GM18511 (cell line): Measurements from ENCODE around the gene ANKRD66.
"Not testable (repeated sequence)": the region's sequence is repeated elsewhere in the genome, so short reads cannot be mapped to it uniquely, and the experiment has no call there.

Experiments used
- ATAC-seq: cut with Tn5 transposase; IDR thresholded peaks from one replicate; pipeline ENCODE4 v1.9.1; 2021; ENCODE audit warnings: mild to moderate bottlenecking, moderate library complexity; ENCODE audit not compliant: unreplicated experiment

The ANKRD66 gene

DNA sequence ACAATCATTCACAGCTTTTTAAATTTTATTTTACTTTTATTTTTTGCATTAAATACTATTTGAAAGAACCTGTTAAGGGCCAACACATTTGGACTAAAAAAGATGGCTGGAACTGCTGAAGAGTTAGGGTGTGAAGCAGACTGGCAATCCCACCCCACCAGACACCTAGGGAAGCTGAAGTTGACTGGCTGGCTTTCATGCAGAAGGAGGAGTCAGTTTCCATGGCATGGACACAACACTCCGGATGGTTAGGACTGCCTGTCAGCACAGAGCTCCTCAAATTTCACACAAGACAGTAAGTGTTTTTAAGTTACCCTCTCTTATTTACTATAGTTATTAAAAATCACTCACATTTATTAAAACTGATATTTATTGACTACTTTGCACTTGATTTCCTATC, at the start of gene ANKRD66:
ANKRD66 (plus strand) TSS at position 238 of the 400 bp plus-strand sequence. CDS start 5,016 bp downstream, outside the sequence.
- no peak for ATAC-seq

DNA sequence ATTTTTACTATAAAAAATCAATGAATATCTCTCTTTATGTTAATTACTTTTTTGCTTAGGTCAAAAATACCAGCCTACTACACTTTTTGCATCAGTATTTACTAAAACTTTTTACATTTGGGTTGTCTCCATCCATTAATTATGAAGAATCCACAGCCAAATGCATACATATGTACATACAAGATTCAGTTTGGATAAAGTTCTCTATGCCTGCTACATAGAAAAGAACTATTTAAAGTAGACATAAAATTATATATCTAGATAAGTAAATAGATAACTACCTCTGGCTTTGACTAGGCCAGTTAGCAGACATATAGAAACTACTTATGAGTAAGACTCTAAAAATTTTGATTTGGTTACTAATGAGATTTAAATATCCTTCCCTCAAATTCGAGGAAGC, 46.8 kb upstream of the ANKRD66 start:
- ATAC-seq, result no peak

DNA sequence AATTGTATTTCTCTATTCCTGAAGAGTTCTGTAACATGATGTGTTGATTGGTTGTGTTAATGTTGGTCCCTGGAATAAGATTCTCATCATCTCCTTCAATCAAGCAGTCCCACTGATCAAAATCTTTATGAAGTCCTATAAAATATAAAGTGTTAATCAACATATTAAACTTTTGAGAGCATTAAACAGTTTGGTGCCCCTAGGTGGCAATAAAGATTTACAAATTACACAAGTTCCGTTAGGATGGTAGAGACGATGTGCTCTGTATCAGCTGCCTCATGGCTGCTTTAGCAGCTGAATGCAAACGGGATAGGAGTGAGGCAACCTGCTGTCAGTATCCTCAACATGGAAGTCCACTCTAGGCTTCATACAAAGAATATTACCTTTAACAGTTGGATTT, 42.2 kb upstream of the ANKRD66 start:
- no peak for ATAC-seq

DNA sequence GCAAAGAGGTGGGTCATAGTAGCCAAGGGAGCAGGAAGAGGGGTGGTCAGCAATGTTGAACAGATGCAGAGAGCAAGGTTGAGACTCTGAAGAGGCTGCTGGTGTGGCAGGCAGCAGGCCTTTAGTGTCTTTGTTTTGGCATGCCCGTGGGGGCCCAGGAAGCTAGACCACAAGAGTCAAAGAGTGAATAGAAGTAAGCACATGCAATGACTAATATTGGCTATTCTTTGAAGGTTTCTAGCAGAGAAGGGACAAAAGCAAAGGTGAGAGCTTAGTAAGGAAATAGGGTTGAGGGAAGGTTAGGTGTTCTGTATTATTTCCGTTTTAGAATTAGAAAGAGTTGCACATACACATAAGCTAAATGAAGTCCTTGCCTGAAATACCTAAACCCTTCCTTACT, 40.3 kb upstream of the ANKRD66 start:
- ATAC-seq, result no peak

DNA sequence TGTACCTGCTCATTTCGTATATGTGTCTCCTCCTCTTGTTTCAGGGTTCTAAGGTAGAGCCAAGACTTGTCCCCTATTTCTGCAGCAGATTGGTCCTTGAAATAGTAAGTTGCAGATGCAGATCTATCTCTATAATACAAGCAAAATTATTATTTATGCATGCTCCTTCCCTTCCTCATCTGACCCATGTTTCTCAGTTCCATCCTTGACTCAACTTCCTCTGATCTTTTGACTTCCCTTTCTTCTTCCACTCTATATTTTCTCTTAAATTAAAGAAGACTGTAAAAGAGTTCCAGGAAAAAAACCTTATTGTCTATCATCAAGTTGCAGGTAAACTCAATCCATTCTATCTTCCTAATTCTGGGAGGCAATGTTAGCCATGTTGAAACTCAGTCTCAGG, 35.2 kb upstream of the ANKRD66 start:
- ATAC-seq, result no peak

DNA sequence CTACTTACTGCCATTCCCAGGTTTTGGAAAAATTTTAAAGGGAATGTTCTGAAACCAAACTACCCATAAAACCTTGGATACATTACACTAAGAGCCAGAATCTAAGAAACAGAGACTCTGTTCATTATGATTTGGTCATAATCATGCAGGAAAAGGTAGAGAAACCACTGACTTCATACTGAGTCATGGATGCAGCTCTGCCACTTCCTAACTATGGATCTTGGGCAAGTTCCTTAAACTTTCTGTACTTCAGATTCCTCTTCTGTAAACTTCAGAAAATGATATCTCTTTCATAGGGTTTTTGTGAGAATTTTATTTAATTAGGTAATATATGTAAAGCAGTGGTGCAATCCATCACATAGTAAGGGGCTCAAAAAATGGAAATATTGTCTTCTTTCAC, 31.6 kb upstream of the ANKRD66 start:
- ATAC-seq, result no peak

DNA sequence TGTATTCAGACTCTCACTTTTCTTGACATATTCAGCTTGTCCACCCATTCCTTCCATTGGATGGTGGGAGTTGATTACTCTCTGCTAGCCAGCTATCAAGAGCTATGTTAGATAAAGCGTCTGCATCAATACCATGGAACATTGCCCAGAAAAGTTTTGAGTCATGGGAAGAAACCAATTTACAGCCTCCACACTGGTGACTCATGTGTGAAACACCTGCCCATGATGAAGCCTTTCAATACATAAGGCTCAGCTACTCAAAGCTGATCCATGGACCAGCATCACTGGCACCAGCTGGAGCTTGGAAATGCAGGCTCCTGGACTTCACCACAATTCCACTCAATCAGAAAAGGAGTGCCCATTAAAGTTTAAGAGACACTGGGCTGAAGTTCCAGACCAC, 27.6 kb upstream of the ANKRD66 start:
- no peak for ATAC-seq

DNA sequence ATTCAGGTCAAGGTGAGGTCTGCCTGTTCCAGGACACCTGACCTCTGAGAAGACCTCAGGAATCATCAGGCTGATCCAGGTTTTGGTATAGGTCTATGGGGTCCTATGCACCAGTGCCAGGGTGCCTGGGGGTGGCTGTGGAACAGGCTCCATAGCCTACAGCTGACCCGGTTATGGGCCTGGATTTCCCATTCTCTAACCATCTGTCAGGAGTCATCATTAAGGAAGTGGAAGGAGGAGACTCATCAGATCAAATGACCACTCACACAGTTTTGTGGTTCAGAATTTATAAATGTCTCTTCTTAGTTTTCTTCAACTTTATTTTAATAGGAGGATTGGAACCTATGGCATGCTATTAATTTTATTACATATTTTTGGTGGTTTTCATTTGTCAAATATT, 26.3 kb upstream of the ANKRD66 start:
- ATAC-seq, result no peak

DNA sequence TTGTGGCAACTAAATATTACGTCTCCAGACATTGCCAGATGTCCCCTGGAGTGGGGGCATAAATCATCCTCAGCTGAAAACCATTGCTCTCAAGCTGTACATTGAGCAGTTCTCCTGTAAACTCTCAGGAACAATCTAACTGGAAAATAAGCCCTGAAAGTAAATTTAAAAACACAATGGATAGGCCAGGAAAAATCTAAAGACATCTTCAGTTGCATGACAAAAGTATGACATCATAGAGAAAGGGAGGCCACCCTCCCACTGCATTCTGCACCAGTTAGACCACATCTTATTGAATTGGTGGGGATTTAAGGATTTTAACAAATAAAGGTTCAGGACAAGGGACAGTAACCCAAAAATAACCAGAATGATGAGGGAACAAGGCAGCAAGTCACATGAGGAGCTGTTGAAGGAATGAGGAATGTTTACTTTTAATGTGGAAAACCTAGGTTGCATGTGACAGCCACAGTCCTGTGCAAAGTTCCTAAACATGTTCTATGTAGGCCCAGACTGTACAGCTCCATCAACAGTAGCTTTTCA, 16.9 kb upstream of the ANKRD66 start:
- no peak for ATAC-seq

DNA sequence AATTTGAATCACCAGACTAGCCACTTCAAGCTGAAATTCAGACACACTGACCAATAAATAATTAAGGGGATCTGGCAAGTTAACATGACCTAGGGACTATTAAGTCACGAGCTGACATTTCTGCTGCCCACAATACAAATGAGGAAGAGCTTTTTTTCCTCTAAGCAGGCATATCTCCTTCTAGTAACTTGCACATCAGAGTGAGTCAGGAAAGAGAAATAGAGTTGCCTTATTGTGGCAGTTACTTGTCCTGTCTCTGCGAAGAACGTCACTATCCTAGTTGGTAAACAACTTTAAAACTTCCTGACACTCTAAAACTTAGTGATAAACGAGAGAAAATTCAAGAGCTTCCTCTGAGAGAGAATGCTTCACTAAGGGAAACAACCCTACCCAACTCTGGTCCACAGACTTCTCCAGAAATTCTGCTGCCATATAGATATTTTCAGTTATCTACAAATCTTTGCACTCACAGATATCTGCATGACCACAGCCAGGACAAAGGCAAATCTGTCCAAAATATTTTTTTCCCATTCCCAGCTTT, 15.7 kb upstream of the ANKRD66 start:
- no peak for ATAC-seq

DNA sequence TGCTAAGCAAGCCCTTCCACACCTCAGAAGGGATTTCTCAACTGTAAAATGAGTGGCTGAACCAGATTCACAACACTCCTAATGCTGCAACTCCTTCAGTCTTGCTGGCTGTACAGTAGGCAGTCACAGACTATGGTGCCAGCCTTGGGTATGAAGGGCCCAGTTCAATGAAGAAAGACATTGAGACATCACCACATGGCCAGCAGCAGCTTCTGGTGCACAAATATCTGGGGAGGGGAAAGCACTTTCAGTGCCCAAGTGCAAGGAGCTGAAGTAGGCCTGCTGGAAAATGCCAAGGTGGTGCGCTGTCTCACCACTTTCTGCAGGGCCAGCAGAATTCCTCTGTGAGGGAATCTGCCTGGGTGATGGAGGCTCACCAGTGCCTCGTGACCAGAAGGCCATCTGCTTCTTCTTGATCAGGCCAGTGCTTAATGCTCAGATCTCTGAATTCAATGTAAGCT, 13.4 kb upstream of the ANKRD66 start:
- no peak for ATAC-seq

DNA sequence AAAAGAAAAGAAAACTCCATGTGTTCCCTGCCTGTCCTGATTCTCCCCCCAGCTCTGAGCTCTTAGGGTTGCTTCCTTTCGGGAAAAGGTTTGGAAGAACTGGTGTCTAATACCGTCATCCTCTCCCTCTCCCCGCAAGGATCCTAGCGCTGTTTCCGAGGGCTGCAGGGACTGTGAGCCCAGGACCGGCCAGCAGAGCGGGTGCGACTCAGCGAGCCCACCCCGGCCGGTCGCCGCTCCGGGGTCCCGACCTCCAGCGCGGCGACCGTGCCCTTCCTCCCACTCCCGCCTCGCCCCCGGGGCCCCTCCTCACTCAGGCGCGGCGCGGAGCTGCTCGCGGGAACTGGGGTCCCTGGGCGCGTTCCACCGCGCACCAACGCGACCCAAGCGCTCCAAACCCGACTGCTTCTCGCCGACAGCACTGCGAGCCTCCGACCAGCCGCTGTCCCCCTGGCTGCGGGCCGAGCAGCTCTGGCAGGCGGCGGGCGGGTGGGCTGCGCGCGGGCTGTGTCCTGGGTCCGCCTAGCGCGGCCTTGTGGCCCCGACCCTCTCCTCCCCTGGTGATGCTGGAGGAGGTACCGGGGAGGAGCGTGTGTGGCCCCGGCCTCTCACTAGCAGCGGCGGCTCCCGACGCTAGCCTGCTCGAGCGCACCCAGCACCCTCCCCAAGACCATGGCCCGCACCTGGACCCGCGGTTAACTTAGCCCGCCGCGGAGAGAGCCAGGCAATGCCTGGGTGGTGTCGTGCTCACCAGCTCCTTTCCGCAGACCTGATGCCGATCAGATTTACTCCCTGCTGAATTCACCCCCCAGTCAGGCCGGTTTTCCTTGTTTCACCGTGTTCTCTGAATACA, 11.6 kb upstream of the ANKRD66 start, which contains the start of gene PLA2G7:
PLA2G7 (minus strand) TSS at position 509 of the 853 bp plus-strand sequence. CDS start 12,484 bp downstream, outside the sequence.
- no peak for ATAC-seq

DNA sequence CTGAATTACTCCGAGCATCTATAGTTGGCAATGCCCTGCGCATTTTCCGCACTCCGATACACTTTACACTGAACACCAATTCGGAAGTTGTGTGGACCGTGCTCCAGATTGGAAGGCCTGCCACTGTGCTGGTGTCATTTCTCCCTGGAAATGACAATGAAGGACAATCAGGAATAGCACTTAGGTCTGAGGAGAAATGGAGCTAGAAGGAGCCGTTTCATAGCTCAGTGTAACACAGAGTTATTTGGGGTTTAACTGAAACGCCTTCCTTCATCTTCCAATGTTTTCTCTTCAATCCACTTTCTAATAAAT, 11.1 kb upstream of the ANKRD66 start:
- ATAC-seq, result no peak

DNA sequence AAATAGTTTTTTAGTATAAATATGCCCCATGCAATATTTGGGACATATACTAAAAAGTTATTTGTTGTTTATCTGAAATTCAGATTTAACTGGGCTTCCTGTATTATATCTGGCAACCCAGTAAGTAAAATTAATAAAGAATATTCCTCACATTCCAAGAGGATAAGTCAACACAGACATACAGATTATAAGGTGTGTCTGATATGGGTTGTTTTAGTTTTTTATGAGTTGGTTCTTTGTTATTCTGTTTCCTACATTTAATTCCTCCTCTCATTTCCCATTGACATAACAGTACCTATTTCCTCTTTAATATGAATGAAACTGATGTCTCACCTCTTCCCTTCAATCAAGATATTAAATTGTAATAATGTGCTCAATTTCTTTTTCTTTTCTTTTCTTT, 9.8 kb upstream of the ANKRD66 start:
- no peak for ATAC-seq

DNA sequence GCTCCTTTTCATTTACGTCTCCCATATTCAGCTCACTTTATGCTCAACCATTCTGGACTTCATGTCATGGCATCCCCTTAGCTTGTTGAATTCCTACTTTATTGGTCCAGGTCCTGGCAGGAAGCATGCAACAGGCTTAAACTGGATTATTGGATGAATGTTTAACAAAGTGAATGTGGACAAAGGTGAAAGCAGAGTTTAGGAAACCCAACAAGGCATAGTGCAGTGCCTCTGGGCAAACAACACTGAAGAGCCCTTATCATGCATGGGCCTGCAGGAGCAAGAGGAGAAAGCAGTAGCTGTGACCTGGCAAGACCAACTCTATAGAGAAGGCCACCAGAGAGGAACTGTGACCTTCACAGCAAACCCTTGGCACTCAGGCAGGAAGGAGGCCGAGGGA, 5.3 kb upstream of the ANKRD66 start:
- no peak for ATAC-seq

DNA sequence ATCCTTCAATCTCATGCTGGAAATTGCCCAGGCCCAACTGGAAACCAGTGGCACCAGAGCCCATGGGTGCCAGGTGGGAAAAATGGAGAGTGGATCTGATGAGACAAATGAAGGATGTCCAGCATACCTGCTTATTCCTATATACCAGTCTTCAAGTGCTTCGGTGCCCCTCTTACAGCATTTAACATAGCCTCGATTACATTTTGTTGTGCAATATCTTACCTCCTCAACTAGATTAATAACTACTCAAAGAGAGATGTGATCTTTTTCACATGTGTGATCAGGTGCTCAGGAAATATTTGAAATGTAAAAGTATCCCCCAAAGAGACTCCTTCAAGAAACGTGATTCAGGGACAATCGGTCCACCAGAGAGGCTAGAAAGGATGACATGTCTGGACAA, 4.8 kb upstream of the ANKRD66 start:
- ATAC-seq, result no peak

DNA sequence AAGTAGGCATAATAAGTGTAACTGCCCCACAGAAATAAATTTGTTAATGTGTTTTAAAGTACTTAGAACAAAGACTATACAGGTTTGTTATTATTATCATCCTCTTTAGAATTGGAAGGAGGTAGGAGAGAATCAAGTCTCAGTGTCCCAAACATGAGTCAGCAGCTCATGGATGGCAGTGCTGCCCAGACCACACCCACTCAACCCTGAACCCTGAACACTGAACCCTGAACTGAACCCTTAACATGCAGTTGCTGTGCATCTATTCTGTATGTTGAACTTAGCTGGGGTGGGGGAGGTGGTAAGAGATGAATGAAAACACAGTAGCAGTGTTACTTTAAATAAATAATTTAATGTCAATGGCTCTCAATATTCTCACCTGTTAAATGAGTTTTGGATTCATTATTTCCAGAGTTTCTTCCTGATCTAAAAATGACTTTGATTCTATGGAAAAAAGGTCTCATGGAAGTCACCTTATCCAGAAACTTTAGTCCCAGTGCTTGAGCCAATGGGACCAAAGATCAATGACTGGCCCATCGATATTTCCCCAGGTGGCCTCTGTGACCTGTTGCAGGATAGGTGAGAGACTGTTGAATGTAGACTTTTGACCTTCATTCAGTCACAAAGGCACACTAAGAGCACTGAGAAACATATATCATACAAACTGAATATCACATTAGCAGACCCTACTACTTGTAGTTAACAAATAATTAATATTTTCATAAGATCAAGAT, 3.1 kb upstream of the ANKRD66 start:
- ATAC-seq, result no peak

DNA sequence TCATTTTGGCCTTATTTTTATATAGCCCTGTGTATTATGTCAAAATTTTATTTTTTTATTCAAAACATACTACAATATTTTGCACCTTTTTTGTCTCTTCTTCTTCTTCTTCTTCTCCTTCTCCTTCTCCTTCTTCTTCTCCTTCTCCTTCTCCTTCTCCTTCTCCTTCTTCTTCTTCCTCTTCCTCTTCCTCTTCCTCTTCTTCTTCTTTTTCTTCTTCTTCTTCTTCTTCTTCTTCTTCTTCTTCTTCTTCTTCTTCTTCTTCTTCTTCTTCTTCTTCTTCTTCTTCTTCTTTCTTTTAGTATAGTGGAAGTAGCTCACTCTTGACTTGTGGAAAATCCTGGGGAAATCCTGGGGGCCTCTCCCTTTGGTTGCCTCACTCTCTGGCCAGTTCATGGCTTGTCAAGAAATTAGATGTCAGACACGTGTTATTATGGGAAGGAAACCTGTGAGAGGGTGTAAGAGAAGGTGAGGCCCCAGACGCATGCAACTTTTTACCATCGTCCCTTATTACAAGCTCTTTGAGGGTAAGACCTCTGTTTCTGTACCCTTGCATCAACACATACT, 2.5 kb upstream of the ANKRD66 start:
- not testable (repeated sequence) for ATAC-seq

DNA sequence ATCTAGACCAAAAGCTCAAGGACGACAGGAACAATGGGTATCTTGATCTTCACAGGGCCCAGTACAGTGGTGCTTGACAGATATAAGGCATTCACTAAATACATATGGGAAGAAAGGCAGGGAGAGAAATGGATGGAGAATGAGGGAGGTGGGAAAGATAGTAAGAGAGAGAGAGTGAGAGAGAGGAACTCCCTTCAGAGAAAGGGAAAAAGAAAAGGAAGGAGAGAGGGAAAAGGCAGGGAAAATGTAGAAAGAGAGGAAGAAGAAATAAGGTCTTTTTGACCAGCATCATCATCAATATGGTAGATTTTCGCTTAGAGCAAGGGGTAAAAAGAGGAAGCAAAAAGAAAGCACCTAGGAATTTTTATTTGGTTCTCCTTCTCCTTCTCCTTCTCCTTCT, 760 bp upstream of the ANKRD66 start:
- no peak for ATAC-seq

DNA sequence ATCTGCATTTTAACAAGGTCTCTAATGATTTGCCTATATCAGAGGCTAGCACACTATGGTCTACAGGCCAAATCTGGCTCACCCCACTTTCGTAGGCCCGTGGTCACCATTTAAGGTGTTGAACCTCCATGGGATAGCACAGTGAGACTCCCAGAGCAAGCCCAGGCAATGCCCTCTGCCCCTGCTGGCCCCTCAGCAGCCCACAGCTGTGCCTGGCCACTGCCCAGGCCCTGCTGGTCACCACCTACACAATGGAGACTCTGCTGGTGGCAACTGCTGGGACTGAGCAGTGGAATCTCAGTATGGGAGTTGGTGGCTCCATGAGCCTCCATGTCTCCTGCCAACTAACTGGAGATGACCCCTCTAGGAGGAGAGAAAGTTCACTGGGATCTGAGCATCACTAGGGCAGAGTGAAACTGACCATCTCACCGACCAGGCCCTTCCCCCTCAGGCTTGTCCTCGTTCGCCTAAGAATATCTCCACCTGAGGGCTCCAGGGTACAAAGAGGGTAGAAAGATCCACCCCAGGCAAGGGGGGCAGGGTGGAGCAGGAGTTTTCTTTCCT, 2.3 kb downstream of the ANKRD66 start:
- ATAC-seq, result no peak

DNA sequence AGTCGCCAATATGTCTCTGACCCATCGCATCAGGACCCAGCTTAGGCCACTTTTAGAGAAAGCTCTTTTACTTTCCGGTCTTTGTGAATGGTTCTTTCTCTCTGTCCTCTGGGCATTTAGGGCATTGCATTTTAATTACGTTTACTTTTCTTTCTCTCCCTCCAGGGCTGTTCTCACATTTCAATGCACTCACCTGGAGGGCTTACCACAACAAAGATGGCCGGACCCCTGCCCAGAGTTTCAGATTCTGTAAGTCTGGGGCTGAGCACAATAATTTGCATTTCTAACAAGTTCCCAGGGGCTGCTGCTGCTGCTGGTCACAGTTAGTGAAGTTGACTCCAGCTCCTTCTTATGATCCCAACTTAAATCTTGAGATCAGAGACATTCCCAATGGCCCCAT, 3.0 kb downstream of the ANKRD66 start:
- ATAC-seq, result no peak
